HCT116 (cell line): ENCODE results near the gene PERCC1. TPM values are rescaled to one million over a fixed set of nuclear protein-coding genes. Genes with fewer than 3 reads are reported as not detected.

Experiments
- ATAC-seq: fragments of 200-7000 bp; cut with Tn5 transposase; 2 replicates; pipeline ENCODE4 v1.9.1; 2020; ENCODE audit warnings: mild to moderate bottlenecking, moderate library complexity
- BruUV-seq: library from RNA; stranded (reverse); fragments of 400-500 nt; replicated peaks from 2 replicates; lab custom pipeline; 2021; lab: Mats Ljungman, UMichigan
- CTCF ChIA-PET: fragments of 300-600 bp; sonication (Branson Sonifier 250); formaldehyde crosslinking; loops from one replicate; lab custom pipeline; 2021; ENCODE audit warnings: antibody characterized with exemption; lab: Charles Lee
- POLR2A ChIA-PET: fragments of 300-600, 350-600 bp; sonication (Branson Sonifier 250); formaldehyde crosslinking; loops from one replicate; lab custom pipeline; 2021; ENCODE audit warnings: antibody characterized with exemption; lab: Charles Lee
- RAD21 ChIA-PET, 2 experiments: fragments of 300-600 bp; sonication (Branson Sonifier 250); formaldehyde crosslinking; loops; one replicate each; lab custom pipeline; 2023; ENCODE audit warnings: low total read pairs in 2 of 2; ENCODE audit not compliant: uncharacterized antibody in 2 of 2, unreplicated experiment in 2 of 2, low non-redundant PET in 1 of 2; lab: Charles Lee
- DNase-seq: peaks from one replicate; pipeline ENCODE4 v3.0.0-alpha.2; 2010; ENCODE audit warnings: low read depth, low spot score
- H2AFZ ChIP-seq: fragments of 200-600 bp; shearing (Covaris generic), sonication (generic); 2 replicates; pipeline ENCODE4 v1.6.1; 2017; ENCODE audit warnings: low read depth, mixed run types, mixed read lengths, antibody characterized with exemption, low read length; ENCODE audit not compliant: poor library complexity, severe bottlenecking
- H3K27ac ChIP-seq: 2 replicates; pipeline ENCODE4 v1.5.1; 2012; ENCODE audit warnings: low read depth, low read length
- H3K27me3 ChIP-seq: fragments of 200-600 bp; sonication (generic); 2 replicates; pipeline ENCODE4 v1.6.1; 2016; ENCODE audit warnings: mixed run types, low read length, mixed read lengths; ENCODE audit not compliant: insufficient read depth
- H3K36me3 ChIP-seq, 2 experiments: fragments of 200-500 bp in 1 of 2; fragments of 200-600 bp in 1 of 2; sonication (Bioruptor generic) in 1 of 2; sonication (generic) in 1 of 2; 2 replicates each; pipeline versions ENCODE4 v1.5.1 to v1.6.1; 2014 to 2016; ENCODE audit warnings: low read length in 2 of 2, inconsistent platforms in 1 of 2, mixed read lengths in 1 of 2, mixed run types in 1 of 2; ENCODE audit not compliant: insufficient read depth in 2 of 2, control insufficient read depth in 1 of 2
- H3K4me1 ChIP-seq, 2 experiments: fragments of 200-600 bp in 1 of 2; sonication (generic) in 1 of 2; 2 replicates each; pipeline versions ENCODE4 v1.5.1 to v1.6.1; 2012 to 2017; ENCODE audit warnings: low read length in 2 of 2, inconsistent platforms in 1 of 2, mild to moderate bottlenecking in 1 of 2, mixed read lengths in 1 of 2, mixed run types in 1 of 2, moderate library complexity in 1 of 2; ENCODE audit not compliant: insufficient read depth in 2 of 2, control insufficient read depth in 1 of 2
- H3K4me2 ChIP-seq: fragments of 200-600 bp; sonication (generic); 2 replicates; pipeline ENCODE4 v1.6.1; 2017; ENCODE audit warnings: mixed run types, low read length, mixed read lengths
- H3K4me3 ChIP-seq, 2 experiments: fragments of 200-600 bp in 1 of 2; sonication (generic) in 1 of 2; replicated peaks in 1 of 2; 2 replicates each; pipeline ENCODE4 v1.5.1; 2011 to 2016; ENCODE audit warnings: low read length in 2 of 2, control low read depth in 1 of 2, low read depth in 1 of 2, mild to moderate bottlenecking in 1 of 2, mixed read lengths in 1 of 2, mixed run types in 1 of 2
- H3K79me2 ChIP-seq: fragments of 200-600 bp; sonication (generic); 2 replicates; pipeline ENCODE4 v1.6.1; 2017; ENCODE audit warnings: mild to moderate bottlenecking, mixed run types, low read length, moderate library complexity, mixed read lengths; ENCODE audit not compliant: insufficient read depth
- H3K9ac ChIP-seq: fragments of 200-600 bp; sonication (generic); 2 replicates; pipeline ENCODE4 v1.6.1; 2016; ENCODE audit warnings: low read length, mixed read lengths
- H3K9me2 ChIP-seq: fragments of 200-600 bp; sonication (generic), shearing (Covaris generic); 2 replicates; pipeline ENCODE4 v1.6.1; 2017; ENCODE audit warnings: mixed run types, mild to moderate bottlenecking, moderate library complexity; ENCODE audit not compliant: insufficient read depth
- H3K9me3 ChIP-seq, 2 experiments: fragments of 200-500 bp in 1 of 2; fragments of 200-600 bp in 1 of 2; sonication (Bioruptor generic) in 1 of 2; sonication (generic) in 1 of 2; 2 replicates each; pipeline ENCODE4 v1.6.1; 2014 to 2017; ENCODE audit warnings: low read length in 2 of 2, mixed read lengths in 2 of 2, inconsistent platforms in 1 of 2, low read depth in 1 of 2, mild to moderate bottlenecking in 1 of 2, mixed run types in 1 of 2, moderate library complexity in 1 of 2; ENCODE audit not compliant: control insufficient read depth in 1 of 2, insufficient read depth in 1 of 2
- H4K20me1 ChIP-seq: fragments of 200-600 bp; sonication (generic), shearing (Covaris generic); 2 replicates; pipeline ENCODE4 v1.6.1; 2017; ENCODE audit warnings: mixed run types, mild to moderate bottlenecking, moderate library complexity; ENCODE audit not compliant: insufficient read depth
- CBX3 ChIP-seq: IDR thresholded peaks from 2 replicates; pipeline ENCODE4 v1.6.1; 2012; ENCODE audit warnings: low read depth
- CEBPB ChIP-seq: IDR thresholded peaks from 2 replicates; pipeline ENCODE4 v1.6.1; 2012; ENCODE audit warnings: low read depth
- EGR1 ChIP-seq: IDR thresholded peaks from 2 replicates; pipeline ENCODE4 v1.6.1; 2012; ENCODE audit warnings: low read depth
- EZH2phosphoT487 ChIP-seq: fragments of 200-600 bp; IDR thresholded peaks from 2 replicates; pipeline ENCODE4 v1.6.1; 2018; ENCODE audit warnings: antibody characterized with exemption, borderline replicate concordance
- POLR2AphosphoS5 ChIP-seq: IDR thresholded peaks from 2 replicates; pipeline ENCODE4 v1.6.1; 2011; ENCODE audit warnings: mild to moderate bottlenecking, low read depth, low read length, moderate library complexity
- RAD21 ChIP-seq: IDR thresholded peaks from 2 replicates; pipeline ENCODE4 v1.6.1; 2012; ENCODE audit warnings: low read depth, mild to moderate bottlenecking
- SIN3A ChIP-seq: IDR thresholded peaks from 2 replicates; pipeline ENCODE4 v1.6.1; 2012; ENCODE audit warnings: low read depth
- SRF ChIP-seq: IDR thresholded peaks from 2 replicates; pipeline ENCODE4 v1.6.1; 2012; ENCODE audit warnings: low read depth
- TCF7L2 ChIP-seq: IDR thresholded peaks from 2 replicates; pipeline ENCODE4 v1.7.0; 2011; ENCODE audit warnings: borderline replicate concordance, inconsistent platforms; ENCODE audit not compliant: insufficient read depth, insufficient read length; ENCODE audit errors: extremely low read depth
- ZNF274 ChIP-seq: fragments of 200-500 bp; sonication (Bioruptor generic); IDR thresholded peaks from 2 replicates; pipeline ENCODE4 v1.6.1; 2014; ENCODE audit warnings: mild to moderate bottlenecking, low read depth, low read length, inconsistent platforms
- intact Hi-C: fragments of 100-400 bp; cut with micrococcal nuclease; formaldehyde crosslinking; loops from 2 replicates; pipeline ENCODE4 v1.10.0; 2022
- total RNA-seq: library from RNA; stranded (reverse); gene quantifications from one replicate; pipeline ENCODE4 v1.2.1, GENCODE V29; 2021; ENCODE audit not compliant: unreplicated experiment
- TF ChIP-seq, protein P1 (sequence below): IDR thresholded peaks from 2 replicates; pipeline ENCODE4 v1.6.1; 2012; ENCODE audit warnings: low read depth

PERCC1 gene
- total RNA-seq, 1 experiment from 2014 or later = not detected

GRCh38 chr16:1414532-1415260 lies 16.2 kb upstream of the PERCC1 start, which contains the start of gene UNKL:
TSS of gene UNKL (minus strand) at chr16:1414704. CDS start at chr16:1414691, 13 bp downstream.
- Histone ChIP-seq H3K27me3 (no peaks in the 10 kb centered on the region), H3K4me2 (peak within 1 kb of the TSS; percentile 98), H3K9me2 (no peaks in the 10 kb centered on the region), H3K9me3 (no peaks in the 10 kb centered on the region), H3K36me3 (peaks cover 0 to 5% of the 10 kb centered on the region in 2 experiments; a peak in 1 of 4 replicates)
- intact Hi-C loops = loop anchor here (5.0 to 10.0 kb wide), 2 partner anchors 50 to 198 kb away; partner anchors contain the start of genes CRAMP1 and IFT140
- DNase-seq (no peak), ATAC-seq (peak; percentile 62)
- POLR2A ChIA-PET = no interaction called here
- CTCF ChIA-PET = no interaction called here
- no peak for TF ChIP-seq SIN3A
- peak; percentile 63 for TF ChIP-seq EGR1
- no peak for TF ChIP-seq TCF7L2
- TF ChIP-seq EZH2phosphoT487 = no peak
- 0 out of 2 replicates have a peak, but pooled peaks have one; percentile 30 for TF ChIP-seq POLR2AphosphoS5
- no peak for TF ChIP-seq CEBPB
- TF ChIP-seq, protein P1, sequence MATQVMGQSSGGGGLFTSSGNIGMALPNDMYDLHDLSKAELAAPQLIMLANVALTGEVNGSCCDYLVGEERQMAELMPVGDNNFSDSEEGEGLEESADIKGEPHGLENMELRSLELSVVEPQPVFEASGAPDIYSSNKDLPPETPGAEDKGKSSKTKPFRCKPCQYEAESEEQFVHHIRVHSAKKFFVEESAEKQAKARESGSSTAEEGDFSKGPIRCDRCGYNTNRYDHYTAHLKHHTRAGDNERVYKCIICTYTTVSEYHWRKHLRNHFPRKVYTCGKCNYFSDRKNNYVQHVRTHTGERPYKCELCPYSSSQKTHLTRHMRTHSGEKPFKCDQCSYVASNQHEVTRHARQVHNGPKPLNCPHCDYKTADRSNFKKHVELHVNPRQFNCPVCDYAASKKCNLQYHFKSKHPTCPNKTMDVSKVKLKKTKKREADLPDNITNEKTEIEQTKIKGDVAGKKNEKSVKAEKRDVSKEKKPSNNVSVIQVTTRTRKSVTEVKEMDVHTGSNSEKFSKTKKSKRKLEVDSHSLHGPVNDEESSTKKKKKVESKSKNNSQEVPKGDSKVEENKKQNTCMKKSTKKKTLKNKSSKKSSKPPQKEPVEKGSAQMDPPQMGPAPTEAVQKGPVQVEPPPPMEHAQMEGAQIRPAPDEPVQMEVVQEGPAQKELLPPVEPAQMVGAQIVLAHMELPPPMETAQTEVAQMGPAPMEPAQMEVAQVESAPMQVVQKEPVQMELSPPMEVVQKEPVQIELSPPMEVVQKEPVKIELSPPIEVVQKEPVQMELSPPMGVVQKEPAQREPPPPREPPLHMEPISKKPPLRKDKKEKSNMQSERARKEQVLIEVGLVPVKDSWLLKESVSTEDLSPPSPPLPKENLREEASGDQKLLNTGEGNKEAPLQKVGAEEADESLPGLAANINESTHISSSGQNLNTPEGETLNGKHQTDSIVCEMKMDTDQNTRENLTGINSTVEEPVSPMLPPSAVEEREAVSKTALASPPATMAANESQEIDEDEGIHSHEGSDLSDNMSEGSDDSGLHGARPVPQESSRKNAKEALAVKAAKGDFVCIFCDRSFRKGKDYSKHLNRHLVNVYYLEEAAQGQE = no peak
- TF ChIP-seq ZNF274 = no peak
- TF ChIP-seq RAD21 = no peak
- TF ChIP-seq CBX3 = no peak
- no peak for TF ChIP-seq SRF
- TF ChIP-seq, all 23 proteins: peak for 2
- peaks cover 11 to 39% of the 10 kb centered on the region in 2 experiments for H3K4me1 ChIP-seq
- H3K4me3 ChIP-seq = peak within 1 kb of the TSS; percentile 82 to 85
- H2AFZ ChIP-seq = no peak within 1 kb of the TSS
- BruUV-seq = no TSS peak
- H4K20me1 ChIP-seq = no peaks in the 10 kb centered on the region
- H3K27ac ChIP-seq = peak within 1 kb of the TSS; percentile 95
- peak within 1 kb of the TSS; percentile 84 for H3K9ac ChIP-seq
- RAD21 ChIA-PET = no interaction called here
- peaks cover 25% of the 10 kb centered on the region for H3K79me2 ChIP-seq
